Choroid plexus epithelial cell (primary cell): ENCODE results near the gene ZNF333.

ENCODE experiments used
- DNase-seq: peaks from one replicate; pipeline ENCODE4 v3.0.0-alpha.2; 2010; ENCODE audit warnings: low read depth
- H3K4me3 ChIP-seq: 2 replicates; pipeline ENCODE4 v1.5.1; 2011; ENCODE audit warnings: low read depth, mild to moderate bottlenecking, control low read depth, low read length, moderate library complexity
- TF ChIP-seq, protein P1 (sequence below): conservative IDR thresholded peaks from 2 replicates; pipeline ENCODE4 v1.5.1; 2011; ENCODE audit warnings: low read depth, mild to moderate bottlenecking, control low read depth, inconsistent platforms, low read length, moderate library complexity

Gene ZNF333

DNA sequence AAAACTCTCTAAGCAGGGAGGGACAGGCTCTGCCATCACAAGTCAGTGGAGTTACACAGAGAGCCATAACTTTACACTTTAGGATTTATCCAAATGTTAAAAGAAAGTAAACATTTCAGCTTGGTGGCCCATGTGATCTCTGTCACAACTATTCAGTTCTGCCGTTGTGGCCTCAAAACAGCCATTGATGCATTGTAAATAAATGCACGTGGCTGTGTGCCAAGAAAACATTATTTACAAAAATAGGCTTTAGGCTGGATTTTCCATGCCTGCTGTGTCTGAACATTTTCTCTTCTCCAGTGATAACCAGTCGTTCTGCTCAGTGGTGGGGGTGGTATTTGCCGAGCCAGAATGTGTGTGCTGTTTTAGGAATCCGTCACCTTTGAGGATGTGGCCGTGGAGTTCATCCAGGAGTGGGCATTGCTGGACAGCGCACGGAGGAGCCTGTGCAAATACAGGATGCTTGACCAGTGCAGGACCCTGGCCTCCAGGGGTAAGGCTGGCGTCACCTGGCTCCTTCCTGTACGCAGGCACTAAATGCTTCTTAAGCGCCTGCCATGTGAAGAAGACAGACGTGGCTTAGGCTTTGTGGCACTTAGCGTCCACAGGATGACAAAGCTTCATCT, 4.9 kb downstream of the ZNF333 start:
- TF ChIP-seq, protein P1, sequence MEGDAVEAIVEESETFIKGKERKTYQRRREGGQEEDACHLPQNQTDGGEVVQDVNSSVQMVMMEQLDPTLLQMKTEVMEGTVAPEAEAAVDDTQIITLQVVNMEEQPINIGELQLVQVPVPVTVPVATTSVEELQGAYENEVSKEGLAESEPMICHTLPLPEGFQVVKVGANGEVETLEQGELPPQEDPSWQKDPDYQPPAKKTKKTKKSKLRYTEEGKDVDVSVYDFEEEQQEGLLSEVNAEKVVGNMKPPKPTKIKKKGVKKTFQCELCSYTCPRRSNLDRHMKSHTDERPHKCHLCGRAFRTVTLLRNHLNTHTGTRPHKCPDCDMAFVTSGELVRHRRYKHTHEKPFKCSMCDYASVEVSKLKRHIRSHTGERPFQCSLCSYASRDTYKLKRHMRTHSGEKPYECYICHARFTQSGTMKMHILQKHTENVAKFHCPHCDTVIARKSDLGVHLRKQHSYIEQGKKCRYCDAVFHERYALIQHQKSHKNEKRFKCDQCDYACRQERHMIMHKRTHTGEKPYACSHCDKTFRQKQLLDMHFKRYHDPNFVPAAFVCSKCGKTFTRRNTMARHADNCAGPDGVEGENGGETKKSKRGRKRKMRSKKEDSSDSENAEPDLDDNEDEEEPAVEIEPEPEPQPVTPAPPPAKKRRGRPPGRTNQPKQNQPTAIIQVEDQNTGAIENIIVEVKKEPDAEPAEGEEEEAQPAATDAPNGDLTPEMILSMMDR: no peak
- DNase-seq: no peak
- H3K4me3 ChIP-seq: no peak overlapping the region

DNA sequence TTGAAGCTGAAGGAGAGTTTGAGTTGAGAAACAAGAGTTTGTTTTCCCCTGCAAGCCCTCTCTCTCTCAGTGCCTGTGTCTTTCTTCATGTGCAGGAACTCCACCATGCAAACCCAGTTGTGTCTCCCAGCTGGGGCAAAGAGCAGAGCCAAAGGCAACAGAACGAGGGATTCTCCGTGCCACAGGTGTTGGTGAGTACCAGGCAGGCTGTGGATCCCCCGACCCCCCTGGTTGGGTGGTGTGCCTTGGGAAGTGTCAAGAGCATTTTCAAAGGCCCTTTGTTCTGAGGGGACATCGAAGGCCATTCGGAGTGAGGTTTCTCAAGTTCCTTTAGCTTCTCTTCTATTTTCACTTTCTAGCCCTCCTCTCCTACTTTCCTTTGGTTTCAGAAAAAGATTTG, 5.6 kb downstream of the ZNF333 start:
- no peak overlapping the region for H3K4me3 ChIP-seq
- TF ChIP-seq, protein P1: no peak
- DNase-seq: no peak

DNA sequence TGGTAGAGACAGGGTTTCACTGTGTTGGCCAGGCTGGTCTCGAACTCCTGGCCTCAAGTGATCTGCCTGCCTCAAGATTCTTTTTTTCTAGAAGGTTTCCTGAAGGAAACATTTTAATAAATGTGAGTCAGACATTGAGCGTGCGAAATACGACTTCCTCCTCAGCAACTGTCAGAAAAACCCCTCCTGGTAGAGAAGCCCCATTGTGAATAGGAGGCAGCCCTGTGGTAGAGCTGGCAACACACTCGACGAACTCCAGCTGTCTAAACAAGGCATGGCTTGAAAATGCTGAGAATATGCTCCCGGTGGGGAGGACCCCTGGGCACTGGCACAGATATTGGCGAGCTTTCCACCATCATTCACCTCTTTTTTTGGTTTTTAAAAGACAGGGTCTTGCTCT, 9.8 kb downstream of the ZNF333 start:
- no peak overlapping the region for H3K4me3 ChIP-seq
- TF ChIP-seq, protein P1: no peak
- DNase-seq: no peak

DNA sequence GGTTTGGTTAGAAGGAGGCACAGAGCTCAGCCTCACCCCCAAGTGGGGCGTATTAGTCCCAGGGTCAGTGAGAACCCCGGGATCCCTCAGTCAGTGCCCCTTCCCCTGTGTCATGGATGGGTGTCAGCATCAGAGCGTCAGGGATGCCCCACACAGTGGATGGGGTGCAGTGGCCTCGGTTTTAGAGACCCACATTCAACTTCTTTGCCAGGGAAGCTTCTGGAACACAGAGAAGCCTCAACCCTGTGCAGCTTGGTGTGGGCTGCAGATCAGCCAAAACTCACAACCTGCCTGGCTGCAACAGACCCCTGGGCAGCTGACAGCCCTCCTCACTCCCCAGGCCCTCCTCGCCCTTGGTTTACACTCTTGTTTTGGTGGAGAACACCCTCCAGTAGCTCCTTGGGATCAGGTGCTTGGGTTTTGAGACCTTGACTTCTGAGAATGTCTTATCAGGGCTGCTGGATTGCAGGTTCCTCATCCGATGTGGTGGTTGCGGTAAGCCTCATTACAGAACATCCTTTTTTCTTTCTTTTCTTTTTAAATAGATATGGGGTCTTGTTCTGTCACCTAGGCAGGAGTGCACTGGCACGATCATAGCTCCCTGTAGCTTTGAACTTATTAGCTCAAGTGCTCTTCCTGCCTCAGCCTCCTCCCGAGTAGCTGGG, 11.0 kb downstream of the ZNF333 start:
- no peak for DNase-seq
- TF ChIP-seq, protein P1: no peak
- no peak overlapping the region for H3K4me3 ChIP-seq

DNA sequence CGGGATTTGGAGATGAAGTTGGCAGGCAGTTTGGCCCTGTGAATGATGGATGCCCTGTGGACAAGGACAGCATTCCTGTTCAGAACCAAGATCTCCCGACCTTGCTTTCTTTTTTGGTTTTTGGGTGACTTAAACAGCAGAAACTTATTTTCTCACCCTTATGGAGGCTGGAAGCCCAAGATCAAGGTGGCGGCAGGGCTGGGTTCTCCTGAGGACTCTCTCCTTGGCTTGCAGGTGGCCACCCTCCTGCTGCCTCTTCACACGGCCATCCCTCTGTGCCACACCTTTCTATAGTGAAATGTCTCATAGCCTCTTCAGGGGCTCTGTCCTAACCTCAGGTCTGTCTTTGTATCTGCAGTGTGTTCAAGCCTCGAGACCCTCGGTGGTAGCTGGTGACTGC, 14.0 kb downstream of the ZNF333 start:
- no peak overlapping the region for H3K4me3 ChIP-seq
- no peak for DNase-seq
- TF ChIP-seq, protein P1: no peak

DNA sequence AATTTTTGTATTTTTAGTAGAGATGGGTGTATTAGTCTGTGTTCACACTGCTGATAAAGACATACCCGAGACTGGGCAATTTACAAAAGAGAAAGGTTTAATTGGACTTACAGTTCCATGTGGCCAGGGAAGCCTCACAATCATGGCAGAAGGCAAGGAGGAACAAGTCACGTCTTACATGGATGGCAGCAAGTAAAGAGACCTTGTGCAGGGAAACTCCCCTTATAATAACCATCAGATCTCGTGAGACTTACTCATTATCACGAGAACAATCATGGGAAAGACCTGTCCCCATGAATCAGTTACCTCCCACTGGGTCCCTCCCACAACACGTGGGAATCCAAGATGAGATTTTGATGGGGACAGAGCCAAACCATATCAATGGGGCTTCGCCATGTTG, 14.6 kb downstream of the ZNF333 start:
- no peak for DNase-seq
- TF ChIP-seq, protein P1: no peak
- H3K4me3 ChIP-seq: no peak overlapping the region

DNA sequence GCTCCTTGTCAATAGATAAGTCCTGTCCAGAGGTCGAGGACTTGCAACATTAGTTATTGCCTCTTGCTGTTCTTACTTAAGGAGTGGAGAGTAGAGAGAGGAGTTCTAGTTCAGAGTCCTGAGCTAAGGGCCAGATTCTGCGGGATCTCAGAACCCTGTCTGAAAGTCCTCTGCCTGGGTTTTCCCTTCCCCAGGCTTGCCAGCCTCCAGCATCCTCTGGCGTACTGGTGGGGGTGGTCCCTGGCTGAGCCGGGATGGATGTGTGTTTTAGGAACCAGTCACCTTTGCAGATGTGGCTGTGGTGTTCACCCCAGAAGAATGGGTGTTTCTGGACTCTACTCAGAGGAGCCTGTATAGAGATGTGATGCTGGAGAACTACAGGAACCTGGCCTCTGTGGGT, 26.0 kb downstream of the ZNF333 start:
- no peak overlapping the region for H3K4me3 ChIP-seq
- no peak for DNase-seq
- TF ChIP-seq, protein P1: no peak
